HEK293T (cell line): ENCODE results near the gene CAMK2A.

ENCODE experiments used
- ARNT ChIP-seq: fragments of 450-650 bp; IDR thresholded peaks from 2 replicates; pipeline ENCODE4 v1.6.1; 2017; ENCODE audit warnings: mild to moderate bottlenecking
- BHLHE40 ChIP-seq: fragments of 450-650 bp; IDR thresholded peaks from 2 replicates; pipeline ENCODE4 v1.6.1; 2016; ENCODE audit warnings: mild to moderate bottlenecking, moderate library complexity, borderline replicate concordance
- FOXA1 ChIP-seq: fragments of 450-650 bp; IDR thresholded peaks from 2 replicates; pipeline ENCODE4 v1.6.1; 2016; ENCODE audit warnings: mild to moderate bottlenecking
- FOXK2 ChIP-seq: fragments of 450-650 bp; IDR thresholded peaks from 2 replicates; pipeline ENCODE4 v1.6.1; 2016; ENCODE audit warnings: mild to moderate bottlenecking
- LEF1 ChIP-seq: fragments of 450-650 bp; IDR thresholded peaks from 2 replicates; pipeline ENCODE4 v1.6.1; 2017; ENCODE audit warnings: mild to moderate bottlenecking, borderline replicate concordance
- NFRKB ChIP-seq: fragments of 450-650 bp; IDR thresholded peaks from 2 replicates; pipeline ENCODE4 v1.6.1; 2016; ENCODE audit warnings: mild to moderate bottlenecking, moderate library complexity
- PKNOX1 ChIP-seq: fragments of 450-650 bp; IDR thresholded peaks from 2 replicates; pipeline ENCODE4 v1.6.1; 2016
- SUZ12 ChIP-seq: fragments of 450-650 bp; IDR thresholded peaks from 2 replicates; pipeline ENCODE4 v1.6.1; 2016; ENCODE audit warnings: mild to moderate bottlenecking
- TARDBP ChIP-seq: fragments of 450-650 bp; IDR thresholded peaks from 2 replicates; pipeline ENCODE4 v1.6.1; 2016
- ZNF384 ChIP-seq: fragments of 450-650 bp; IDR thresholded peaks from 2 replicates; pipeline ENCODE4 v1.6.1; 2016

GRCh38 chr5:150301901-150302300 lies 12.3 kb upstream of the CAMK2A start:
- TF ChIP-seq NFRKB (no peak), TARDBP (no peak), PKNOX1 (no peak), LEF1 (no peak), BHLHE40 (no peak), FOXK2 (no peak), ARNT (no peak), ZNF384 (no peak), SUZ12 (no peak), FOXA1 (no peak)
